T47D (cell line): ENCODE measurements around the gene SEMA6B.
A peak's percentile ranks its signal among the peaks of the same experiment; 100 is the strongest.

Experiments used
- DNase-seq, 2 experiments: peaks; one replicate each; pipeline versions ENCODE4 v3.0.0 to v3.0.0-alpha.2; 2011 to 2012; ENCODE audit warnings: low read depth in 1 of 2, low spot score in 1 of 2
- JUND ChIP-seq: IDR thresholded peaks from 2 replicates; pipeline ENCODE4 v1.6.1; 2012; ENCODE audit warnings: low read depth
- in situ Hi-C: cut with HindIII; loops from 2 replicates; pipeline ENCODE4 v1.10.0; 2016; ENCODE audit warnings: low sequenced_read_pairs, low pct_unique_long_range_greater_than_20kb

SEMA6B gene

GRCh38 chr19:4557144-4557970 lies 2.1 kb downstream of the SEMA6B start:
- peak in 1 of 2 experiments; percentile 47 for DNase-seq
- in situ Hi-C loops = no loop called here
- no peak for TF ChIP-seq JUND

- TF ChIP-seq JUND = no peak
- DNase-seq = peak; percentile 90 to 94
Measured at GRCh38 chr19:4556597-4557127, 2.8 kb downstream of the SEMA6B start.

GRCh38 chr19:4555657-4556561 lies 3.6 kb downstream of the SEMA6B start:
- peak; percentile 93 to 94 for DNase-seq
- in situ Hi-C loops = no loop called here
- TF ChIP-seq JUND = no peak

More at GRCh38 chr19:4556597-4557127, 2.8 kb downstream of the SEMA6B start:
- in situ Hi-C loops = no loop called here

- TF ChIP-seq JUND = no peak
- DNase-seq = no peak
- in situ Hi-C loops = no loop called here
Measured at GRCh38 chr19:4554717-4555116, 4.8 kb downstream of the SEMA6B start.

- TF ChIP-seq JUND = no peak
- in situ Hi-C loops = no loop called here
Measured at GRCh38 chr19:4553775-4554174, 5.7 kb downstream of the SEMA6B start.

GRCh38 chr19:4553092-4553695 lies 6.3 kb downstream of the SEMA6B start:
- DNase-seq = no peak
- no peak for TF ChIP-seq JUND
- in situ Hi-C loops = no loop called here

More at GRCh38 chr19:4553775-4554174, 5.7 kb downstream of the SEMA6B start:
- DNase-seq = no peak

GRCh38 chr19:4552525-4552819 lies 7.0 kb downstream of the SEMA6B start:
- in situ Hi-C loops = no loop called here
- no peak for DNase-seq
- TF ChIP-seq JUND = no peak

GRCh38 chr19:4550479-4551050 lies 8.9 kb downstream of the SEMA6B start:
- in situ Hi-C loops = no loop called here
- DNase-seq = no peak
- TF ChIP-seq JUND = no peak

- DNase-seq = no peak
- TF ChIP-seq JUND = no peak
- in situ Hi-C loops = no loop called here
Measured at GRCh38 chr19:4550018-4550417, 9.5 kb downstream of the SEMA6B start.

GRCh38 chr19:4548238-4548584 lies 11.3 kb downstream of the SEMA6B start:
- TF ChIP-seq JUND = no peak
- in situ Hi-C loops = no loop called here
- no peak for DNase-seq

- no peak for DNase-seq
- TF ChIP-seq JUND = no peak
- in situ Hi-C loops = no loop called here
Measured at GRCh38 chr19:4547303-4548237, 11.9 kb downstream of the SEMA6B start.
